Measurements from ENCODE around the gene GATA2.

Gene GATA2

GRCh38 chr3:128455786-128456748 is 36.9 kb downstream of the GATA2 start:
- H3K4me3 Mint-ChIP-seq: no peak overlapping the region
- peaks cover 31% of the 10 kb centered on the region for H3K27me3 Mint-ChIP-seq
- no peaks in the 10 kb centered on the region for H3K4me1 Mint-ChIP-seq
- ATAC-seq (ENCODE audit: low read depth) (no peak), DNase-seq (ENCODE audit: low spot score in 2 of 2) (no peak)
- H3K9me3 Mint-ChIP-seq: no peaks in the 10 kb centered on the region
- H3K36me3 Mint-ChIP-seq: no peaks in the 10 kb centered on the region
- H3K27ac Mint-ChIP-seq: no peak overlapping the region

- H3K9me3 Mint-ChIP-seq: no peaks in the 10 kb centered on the region
- no peak overlapping the region for H3K4me3 Mint-ChIP-seq
- DNase-seq (ENCODE audit: low spot score in 2 of 2) (no peak), ATAC-seq (ENCODE audit: low read depth) (no peak)
- H3K4me1 Mint-ChIP-seq: no peaks in the 10 kb centered on the region
- H3K36me3 Mint-ChIP-seq: no peaks in the 10 kb centered on the region
- no peak overlapping the region for H3K27ac Mint-ChIP-seq
- H3K27me3 Mint-ChIP-seq: peaks cover 36% of the 10 kb centered on the region
Observed at GRCh38 chr3:128455116-128455515, 37.9 kb downstream of the GATA2 start.

GRCh38 chr3:128454310-128454618 is 38.7 kb downstream of the GATA2 start:
- H3K4me3 Mint-ChIP-seq: no peak overlapping the region
- no peak for DNase-seq (ENCODE audit: low spot score in 2 of 2)
- no peaks in the 10 kb centered on the region for H3K4me1 Mint-ChIP-seq
- no peaks in the 10 kb centered on the region for H3K9me3 Mint-ChIP-seq
- no peaks in the 10 kb centered on the region for H3K36me3 Mint-ChIP-seq
- peaks cover 36% of the 10 kb centered on the region for H3K27me3 Mint-ChIP-seq
- no peak for ATAC-seq (ENCODE audit: low read depth)
- no peak overlapping the region for H3K27ac Mint-ChIP-seq

- peaks cover 3% of the 10 kb centered on the region for H3K4me1 Mint-ChIP-seq
- H3K27me3 Mint-ChIP-seq: peaks cover 37% of the 10 kb centered on the region
- DNase-seq (ENCODE audit: low spot score in 2 of 2) (no peak), ATAC-seq (ENCODE audit: low read depth) (no peak)
- H3K4me3 Mint-ChIP-seq: no peak overlapping the region
- H3K27ac Mint-ChIP-seq: no peak overlapping the region
- peaks cover under 1% of the 10 kb centered on the region for H3K9me3 Mint-ChIP-seq
- H3K36me3 Mint-ChIP-seq: peaks cover under 1% of the 10 kb centered on the region
Observed at GRCh38 chr3:128453501-128454309, 39.3 kb downstream of the GATA2 start.

GRCh38 chr3:128452678-128453275 is 40.2 kb downstream of the GATA2 start:
- H3K9me3 Mint-ChIP-seq: peaks cover 2% of the 10 kb centered on the region
- peaks cover 2% of the 10 kb centered on the region for H3K36me3 Mint-ChIP-seq
- DNase-seq (ENCODE audit: low spot score in 2 of 2): no peak
- no peak for ATAC-seq (ENCODE audit: low read depth)
- H3K27me3 Mint-ChIP-seq: peaks cover 35% of the 10 kb centered on the region
- H3K4me3 Mint-ChIP-seq: no peak overlapping the region
- peaks cover 7% of the 10 kb centered on the region for H3K4me1 Mint-ChIP-seq
- no peak overlapping the region for H3K27ac Mint-ChIP-seq

GRCh38 chr3:128452120-128452519 is 40.9 kb downstream of the GATA2 start:
- Mint-ChIP-seq H3K4me1 (peaks cover 7% of the 10 kb centered on the region), H3K27ac (no peak overlapping the region), H3K36me3 (peaks cover 4% of the 10 kb centered on the region), H3K4me3 (no peak overlapping the region), H3K9me3 (peaks cover 4% of the 10 kb centered on the region), H3K27me3 (peaks cover 33% of the 10 kb centered on the region)
- DNase-seq (ENCODE audit: low spot score in 2 of 2): no peak
- no peak for ATAC-seq (ENCODE audit: low read depth)

- H3K4me3 Mint-ChIP-seq: no peak overlapping the region
- H3K27me3 Mint-ChIP-seq: peaks cover 19% of the 10 kb centered on the region
- H3K4me1 Mint-ChIP-seq: peaks cover 7% of the 10 kb centered on the region
Observed at GRCh38 chr3:128449111-128449638, 43.8 kb downstream of the GATA2 start.

GRCh38 chr3:128448491-128448890 is 44.5 kb downstream of the GATA2 start:
- peaks cover 16% of the 10 kb centered on the region for H3K27me3 Mint-ChIP-seq
- no peak overlapping the region for H3K27ac Mint-ChIP-seq
- H3K4me3 Mint-ChIP-seq: no peak overlapping the region
- H3K4me1 Mint-ChIP-seq: peaks cover 7% of the 10 kb centered on the region
- ATAC-seq (ENCODE audit: low read depth) (no peak), DNase-seq (ENCODE audit: low spot score in 2 of 2) (no peak)
- peaks cover 16% of the 10 kb centered on the region for H3K9me3 Mint-ChIP-seq
- peaks cover 4% of the 10 kb centered on the region for H3K36me3 Mint-ChIP-seq

More at GRCh38 chr3:128449111-128449638, 43.8 kb downstream of the GATA2 start:
- H3K27ac Mint-ChIP-seq: no peak overlapping the region
- ATAC-seq (ENCODE audit: low read depth) (no peak), DNase-seq (ENCODE audit: low spot score in 2 of 2) (no peak)
- peaks cover 16% of the 10 kb centered on the region for H3K9me3 Mint-ChIP-seq
- H3K36me3 Mint-ChIP-seq: peaks cover 4% of the 10 kb centered on the region

GRCh38 chr3:128447561-128448013 is 45.4 kb downstream of the GATA2 start:
- H3K27ac Mint-ChIP-seq: no peak overlapping the region
- peak; percentile 34 for ATAC-seq (ENCODE audit: low read depth)
- H3K9me3 Mint-ChIP-seq: peaks cover 16% of the 10 kb centered on the region
- peaks cover 20% of the 10 kb centered on the region for H3K27me3 Mint-ChIP-seq
- no peak for DNase-seq (ENCODE audit: low spot score in 2 of 2)
- H3K4me3 Mint-ChIP-seq: no peak overlapping the region
- peaks cover 7% of the 10 kb centered on the region for H3K4me1 Mint-ChIP-seq
- H3K36me3 Mint-ChIP-seq: peaks cover 4% of the 10 kb centered on the region

- no peak overlapping the region for H3K27ac Mint-ChIP-seq
- no peak overlapping the region for H3K4me3 Mint-ChIP-seq
- peaks cover 16% of the 10 kb centered on the region for H3K9me3 Mint-ChIP-seq
- H3K27me3 Mint-ChIP-seq: peaks cover 18% of the 10 kb centered on the region
- ATAC-seq (ENCODE audit: low read depth): no peak
- peaks cover 4% of the 10 kb centered on the region for H3K36me3 Mint-ChIP-seq
- peaks cover 7% of the 10 kb centered on the region for H3K4me1 Mint-ChIP-seq
- DNase-seq (ENCODE audit: low spot score in 2 of 2): no peak
Observed at GRCh38 chr3:128446821-128447220, 46.2 kb downstream of the GATA2 start.

GRCh38 chr3:128445357-128445756 is 47.6 kb downstream of the GATA2 start:
- DNase-seq (ENCODE audit: low spot score in 2 of 2) (no peak), ATAC-seq (ENCODE audit: low read depth) (no peak)
- Mint-ChIP-seq H3K27me3 (peaks cover 15% of the 10 kb centered on the region), H3K4me1 (peaks cover 7% of the 10 kb centered on the region), H3K36me3 (peaks cover 4% of the 10 kb centered on the region), H3K9me3 (peaks cover 16% of the 10 kb centered on the region), H3K4me3 (no peak overlapping the region), H3K27ac (no peak overlapping the region)

- Mint-ChIP-seq H3K4me1 (peaks cover 5% of the 10 kb centered on the region), H3K27me3 (peaks cover 20% of the 10 kb centered on the region), H3K9me3 (peaks cover 16% of the 10 kb centered on the region), H3K4me3 (no peak overlapping the region), H3K36me3 (peaks cover 4% of the 10 kb centered on the region), H3K27ac (no peak overlapping the region)
- ATAC-seq (ENCODE audit: low read depth) (no peak), DNase-seq (ENCODE audit: low spot score in 2 of 2) (no peak)
Observed at GRCh38 chr3:128443771-128444170, 49.2 kb downstream of the GATA2 start.

GRCh38 chr3:128442949-128443348 is 50.1 kb downstream of the GATA2 start:
- ATAC-seq (ENCODE audit: low read depth) (no peak), DNase-seq (ENCODE audit: low spot score in 2 of 2) (no peak)
- Mint-ChIP-seq H3K27me3 (peaks cover 20% of the 10 kb centered on the region), H3K4me3 (no peak overlapping the region), H3K4me1 (no peaks in the 10 kb centered on the region), H3K27ac (no peak overlapping the region), H3K9me3 (peaks cover 15% of the 10 kb centered on the region), H3K36me3 (peaks cover 3% of the 10 kb centered on the region)

- no peak overlapping the region for H3K27ac Mint-ChIP-seq
- no peak for DNase-seq (ENCODE audit: low spot score in 2 of 2)
- peaks cover 19% of the 10 kb centered on the region for H3K27me3 Mint-ChIP-seq
- no peaks in the 10 kb centered on the region for H3K36me3 Mint-ChIP-seq
- no peak overlapping the region for H3K4me3 Mint-ChIP-seq
- H3K4me1 Mint-ChIP-seq: no peaks in the 10 kb centered on the region
- H3K9me3 Mint-ChIP-seq: peaks cover 12% of the 10 kb centered on the region
- no peak for ATAC-seq (ENCODE audit: low read depth)
Observed at GRCh38 chr3:128442070-128442469, 50.9 kb downstream of the GATA2 start.
